ENCODE results near the gene SLC43A2.

Gene SLC43A2

GRCh38 chr17:1577182-1577581 lies 51.5 kb downstream of the SLC43A2 start:
- H3K9ac ChIP-seq (ENCODE audit: low read depth, low read length, poor library complexity) = peak overlapping the region; percentile 30
- H3K4ac ChIP-seq (ENCODE audit: low read length) = no peak overlapping the region
- H2BK5ac ChIP-seq (ENCODE audit: low read length) = no peak overlapping the region
- no peaks in the 10 kb centered on the region for H3K79me1 ChIP-seq (ENCODE audit: low read depth, low read length)
- H2BK15ac ChIP-seq (ENCODE audit: low read length) = no peak overlapping the region
- no peaks in the 10 kb centered on the region for H3K27me3 ChIP-seq (ENCODE audit: control insufficient read depth in 3 of 3, insufficient read depth in 3 of 3, low read depth in 1 of 3, low read length in 3 of 3)
- no peak overlapping the region for H3K23ac ChIP-seq (ENCODE audit: low read depth, low read length, poor library complexity)
- H3K9me3 ChIP-seq (replicated peaks in 1 of 2; ENCODE audit: control insufficient read depth in 2 of 2, insufficient read depth in 1 of 2, low read depth in 1 of 2, low read length in 2 of 2) = no peaks in the 10 kb centered on the region
- no peak overlapping the region for H2AFZ ChIP-seq (ENCODE audit: low read length)
- H3K4me2 ChIP-seq (ENCODE audit: insufficient read depth, low read length, poor library complexity, severe bottlenecking) = no peak overlapping the region
- no peaks in the 10 kb centered on the region for H3K4me1 ChIP-seq (ENCODE audit: control insufficient read depth in 2 of 2, insufficient read depth in 1 of 2, low read depth in 1 of 2, low read length in 2 of 2)
- H3K14ac ChIP-seq (ENCODE audit: low read length) = peak overlapping the region; percentile 79
- no peak overlapping the region for H3K27ac ChIP-seq (replicated peaks; ENCODE audit: low read length)
- no peak overlapping the region for H3K4me3 ChIP-seq (ENCODE audit: low read length in 2 of 2)
- no peak overlapping the region for H4K91ac ChIP-seq (ENCODE audit: low read depth, low read length, poor library complexity)
- H4K8ac ChIP-seq (ENCODE audit: low read depth, low read length) = no peak overlapping the region
- H3K18ac ChIP-seq (ENCODE audit: low read length) = no peak overlapping the region
- no CpG with 5 or more reads among the region's 12 CpGs for WGBS, 2 donors (ENCODE audit: extremely low coverage in 2 of 2, insufficient read length in 2 of 2, insufficient replicate concordance in 1 of 2)
- H2BK120ac ChIP-seq (ENCODE audit: low read depth, low read length) = no peak overlapping the region
- peaks cover 0 to 64% of the 10 kb centered on the region in 2 donors for H3K36me3 ChIP-seq (replicated peaks in 1 of 2; ENCODE audit: control insufficient read depth in 2 of 2, insufficient read depth in 2 of 2, low read length in 2 of 2)
- no peak overlapping the region for H2BK12ac ChIP-seq (ENCODE audit: low read length)
- no peak overlapping the region for H2AK5ac ChIP-seq (ENCODE audit: low read depth, low read length)
- DNase-seq (ENCODE audit: low spot score) = no peak

GRCh38 chr17:1576500-1576899 lies 52.1 kb downstream of the SLC43A2 start:
- peak overlapping the region; percentile 58 for H2BK12ac ChIP-seq (ENCODE audit: low read length)
- H3K27me3 ChIP-seq (ENCODE audit: control insufficient read depth in 3 of 3, insufficient read depth in 3 of 3, low read depth in 1 of 3, low read length in 3 of 3) = no peaks in the 10 kb centered on the region
- H3K4me3 ChIP-seq (ENCODE audit: low read length in 2 of 2) = no peak overlapping the region
- H3K79me1 ChIP-seq (ENCODE audit: low read depth, low read length) = no peaks in the 10 kb centered on the region
- H3K4me1 ChIP-seq (ENCODE audit: control insufficient read depth in 2 of 2, insufficient read depth in 1 of 2, low read depth in 1 of 2, low read length in 2 of 2) = no peaks in the 10 kb centered on the region
- no peak overlapping the region for H2BK5ac ChIP-seq (ENCODE audit: low read length)
- no peak for DNase-seq (ENCODE audit: low spot score)
- H2AK5ac ChIP-seq (ENCODE audit: low read depth, low read length) = no peak overlapping the region
- no peak overlapping the region for H3K14ac ChIP-seq (ENCODE audit: low read length)
- no peak overlapping the region for H3K4me2 ChIP-seq (ENCODE audit: insufficient read depth, low read length, poor library complexity, severe bottlenecking)
- H3K23ac ChIP-seq (ENCODE audit: low read depth, low read length, poor library complexity) = no peak overlapping the region
- WGBS, 2 donors (ENCODE audit: extremely low coverage in 2 of 2, insufficient read length in 2 of 2, insufficient replicate concordance in 1 of 2) = no CpG with 5 or more reads among the region's 15 CpGs
- no peak overlapping the region for H4K91ac ChIP-seq (ENCODE audit: low read depth, low read length, poor library complexity)
- H3K9me3 ChIP-seq (replicated peaks in 1 of 2; ENCODE audit: control insufficient read depth in 2 of 2, insufficient read depth in 1 of 2, low read depth in 1 of 2, low read length in 2 of 2) = no peaks in the 10 kb centered on the region
- no peak overlapping the region for H3K4ac ChIP-seq (ENCODE audit: low read length)
- H2AFZ ChIP-seq (ENCODE audit: low read length) = no peak overlapping the region
- no peak overlapping the region for H4K8ac ChIP-seq (ENCODE audit: low read depth, low read length)
- H2BK15ac ChIP-seq (ENCODE audit: low read length) = no peak overlapping the region
- H3K18ac ChIP-seq (ENCODE audit: low read length) = peak overlapping the region; percentile 83
- no peak overlapping the region for H3K27ac ChIP-seq (replicated peaks; ENCODE audit: low read length)
- peak overlapping the region; percentile 61 for H2BK120ac ChIP-seq (ENCODE audit: low read depth, low read length)
- peaks cover 0 to 61% of the 10 kb centered on the region in 2 donors for H3K36me3 ChIP-seq (replicated peaks in 1 of 2; ENCODE audit: control insufficient read depth in 2 of 2, insufficient read depth in 2 of 2, low read length in 2 of 2)
- H3K9ac ChIP-seq (ENCODE audit: low read depth, low read length, poor library complexity) = no peak overlapping the region

- Histone ChIP-seq H3K36me3 (replicated peaks in 1 of 2; ENCODE audit: control insufficient read depth in 2 of 2, insufficient read depth in 2 of 2, low read length in 2 of 2) (peaks cover 0 to 46% of the 10 kb centered on the region in 2 donors), H3K9me3 (replicated peaks in 1 of 2; ENCODE audit: control insufficient read depth in 2 of 2, insufficient read depth in 1 of 2, low read depth in 1 of 2, low read length in 2 of 2) (no peaks in the 10 kb centered on the region), H3K27ac (replicated peaks; ENCODE audit: low read length) (no peak overlapping the region), H3K14ac (ENCODE audit: low read length) (peak overlapping the region; percentile 97), H3K4me2 (ENCODE audit: insufficient read depth, low read length, poor library complexity, severe bottlenecking) (no peak overlapping the region), H2BK15ac (ENCODE audit: low read length) (peak overlapping the region; percentile 96), H3K4ac (ENCODE audit: low read length) (peak overlapping the region; percentile 23), H2BK5ac (ENCODE audit: low read length) (peak overlapping the region; percentile 93), H3K23ac (ENCODE audit: low read depth, low read length, poor library complexity) (peak overlapping the region; percentile 85), H3K4me1 (ENCODE audit: control insufficient read depth in 2 of 2, insufficient read depth in 1 of 2, low read depth in 1 of 2, low read length in 2 of 2) (peaks cover 0 to 1% of the 10 kb centered on the region in 2 donors), H2AK5ac (ENCODE audit: low read depth, low read length) (peak overlapping the region; percentile 94), H3K9ac (ENCODE audit: low read depth, low read length, poor library complexity) (peak overlapping the region; percentile 70), H2BK120ac (ENCODE audit: low read depth, low read length) (no peak overlapping the region), H4K8ac (ENCODE audit: low read depth, low read length) (peak overlapping the region; percentile 96), H3K27me3 (ENCODE audit: control insufficient read depth in 3 of 3, insufficient read depth in 3 of 3, low read depth in 1 of 3, low read length in 3 of 3) (no peaks in the 10 kb centered on the region), H3K79me1 (ENCODE audit: low read depth, low read length) (no peaks in the 10 kb centered on the region), H3K18ac (ENCODE audit: low read length) (peak overlapping the region; percentile 85), H2BK12ac (ENCODE audit: low read length) (peak overlapping the region; percentile 84), H4K91ac (ENCODE audit: low read depth, low read length, poor library complexity) (no peak overlapping the region), H2AFZ (ENCODE audit: low read length) (no peak overlapping the region), H3K4me3 (ENCODE audit: low read length in 2 of 2) (no peak overlapping the region)
- WGBS, 2 donors (ENCODE audit: extremely low coverage in 2 of 2, insufficient read length in 2 of 2, insufficient replicate concordance in 1 of 2) = no CpG with 5 or more reads among the region's 45 CpGs
- no peak for DNase-seq (ENCODE audit: low spot score)
These were observed 53.8 kb downstream of the SLC43A2 start for GRCh38 chr17:1574697-1575471.

- H2BK12ac ChIP-seq (ENCODE audit: low read length) = no peak overlapping the region
- H2AFZ ChIP-seq (ENCODE audit: low read length) = no peak overlapping the region
- DNase-seq (ENCODE audit: low spot score) = peak; percentile 55
- H3K27me3 ChIP-seq (ENCODE audit: control insufficient read depth in 3 of 3, insufficient read depth in 3 of 3, low read depth in 1 of 3, low read length in 3 of 3) = no peaks in the 10 kb centered on the region
- H3K79me1 ChIP-seq (ENCODE audit: low read depth, low read length) = no peaks in the 10 kb centered on the region
- peaks cover 0 to 41% of the 10 kb centered on the region in 2 donors for H3K36me3 ChIP-seq (replicated peaks in 1 of 2; ENCODE audit: control insufficient read depth in 2 of 2, insufficient read depth in 2 of 2, low read length in 2 of 2)
- no peaks in the 10 kb centered on the region for H3K9me3 ChIP-seq (replicated peaks in 1 of 2; ENCODE audit: control insufficient read depth in 2 of 2, insufficient read depth in 1 of 2, low read depth in 1 of 2, low read length in 2 of 2)
- H2BK120ac ChIP-seq (ENCODE audit: low read depth, low read length) = no peak overlapping the region
- H2AK5ac ChIP-seq (ENCODE audit: low read depth, low read length) = no peak overlapping the region
- H2BK5ac ChIP-seq (ENCODE audit: low read length) = no peak overlapping the region
- H2BK15ac ChIP-seq (ENCODE audit: low read length) = no peak overlapping the region
- no peak overlapping the region for H4K8ac ChIP-seq (ENCODE audit: low read depth, low read length)
- no peak overlapping the region for H3K4ac ChIP-seq (ENCODE audit: low read length)
- no peak overlapping the region for H3K23ac ChIP-seq (ENCODE audit: low read depth, low read length, poor library complexity)
- peak overlapping the region; percentile 16 for H3K27ac ChIP-seq (replicated peaks; ENCODE audit: low read length)
- no peak overlapping the region for H3K18ac ChIP-seq (ENCODE audit: low read length)
- no CpG with 5 or more reads among the region's 19 CpGs for WGBS, 2 donors (ENCODE audit: extremely low coverage in 2 of 2, insufficient read length in 2 of 2, insufficient replicate concordance in 1 of 2)
- H3K4me1 ChIP-seq (ENCODE audit: control insufficient read depth in 2 of 2, insufficient read depth in 1 of 2, low read depth in 1 of 2, low read length in 2 of 2) = peaks cover 0 to 1% of the 10 kb centered on the region in 2 donors
- no peak overlapping the region for H3K14ac ChIP-seq (ENCODE audit: low read length)
- H3K4me2 ChIP-seq (ENCODE audit: insufficient read depth, low read length, poor library complexity, severe bottlenecking) = no peak overlapping the region
- H3K9ac ChIP-seq (ENCODE audit: low read depth, low read length, poor library complexity) = peak overlapping the region; percentile 60
- no peak overlapping the region for H4K91ac ChIP-seq (ENCODE audit: low read depth, low read length, poor library complexity)
- H3K4me3 ChIP-seq (ENCODE audit: low read length in 2 of 2) = no peak overlapping the region
These were observed 54.5 kb downstream of the SLC43A2 start for GRCh38 chr17:1573932-1574696.
